ENCODE data around the gene CYP24A1.
A peak's percentile ranks its signal among the peaks of the same experiment; 100 is the strongest.

CYP24A1 gene

DNA sequence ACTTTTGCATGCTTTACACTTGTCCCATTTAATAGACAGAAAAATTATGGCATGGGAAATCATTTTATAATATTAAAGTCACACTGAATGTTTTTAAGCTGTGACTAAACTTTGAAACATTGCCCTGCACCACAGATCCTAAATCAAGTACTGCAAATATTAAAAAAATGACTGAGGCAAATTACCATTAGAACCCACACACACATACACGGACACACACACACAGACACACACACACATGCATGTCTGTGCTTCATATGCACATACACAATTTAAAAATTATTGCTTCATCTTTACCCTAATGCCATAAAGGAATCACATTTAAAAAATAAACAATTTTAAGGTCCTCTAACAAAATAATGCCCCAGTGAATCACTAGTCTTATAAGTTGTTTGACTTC, 19.9 kb downstream of the CYP24A1 start:
- DNase-seq (ENCODE audit: low spot score) = no peak
- Histone ChIP-seq H2BK120ac (ENCODE audit: low read depth, low read length) (no peak overlapping the region), H2BK12ac (ENCODE audit: low read length) (no peak overlapping the region), H3K36me3 (replicated peaks in 1 of 2; ENCODE audit: control insufficient read depth in 2 of 2, insufficient read depth in 2 of 2, low read length in 2 of 2) (no peaks in the 10 kb centered on the region), H3K4me3 (ENCODE audit: low read length in 2 of 2) (no peak overlapping the region), H3K9ac (ENCODE audit: low read depth, low read length, poor library complexity) (no peak overlapping the region), H3K9me3 (replicated peaks in 1 of 2; ENCODE audit: control insufficient read depth in 2 of 2, insufficient read depth in 1 of 2, low read depth in 1 of 2, low read length in 2 of 2) (no peaks in the 10 kb centered on the region), H3K4me2 (ENCODE audit: insufficient read depth, low read length, poor library complexity, severe bottlenecking) (no peak overlapping the region), H2AFZ (ENCODE audit: low read length) (no peak overlapping the region), H4K91ac (ENCODE audit: low read depth, low read length, poor library complexity) (no peak overlapping the region), H3K79me1 (ENCODE audit: low read depth, low read length) (no peaks in the 10 kb centered on the region), H3K18ac (ENCODE audit: low read length) (no peak overlapping the region), H2BK15ac (ENCODE audit: low read length) (no peak overlapping the region), H3K4me1 (ENCODE audit: control insufficient read depth in 2 of 2, insufficient read depth in 1 of 2, low read depth in 1 of 2, low read length in 2 of 2) (peaks cover 0 to 3% of the 10 kb centered on the region in 2 donors), H2AK5ac (ENCODE audit: low read depth, low read length) (no peak overlapping the region), H3K27me3 (ENCODE audit: control insufficient read depth in 3 of 3, insufficient read depth in 3 of 3, low read depth in 1 of 3, low read length in 3 of 3) (peaks cover 0 to 25% (median 0%) of the 10 kb centered on the region in 3 experiments), H3K23ac (ENCODE audit: low read depth, low read length, poor library complexity) (no peak overlapping the region), H3K4ac (ENCODE audit: low read length) (no peak overlapping the region), H3K27ac (replicated peaks; ENCODE audit: low read length) (no peak overlapping the region), H3K14ac (ENCODE audit: low read length) (no peak overlapping the region), H4K8ac (ENCODE audit: low read depth, low read length) (no peak overlapping the region), H2BK5ac (ENCODE audit: low read length) (no peak overlapping the region)
- WGBS, 2 donors (ENCODE audit: extremely low coverage in 2 of 2, insufficient read length in 2 of 2, insufficient replicate concordance in 1 of 2) = no CpG with 5 or more reads among the region's 1 CpG

DNA sequence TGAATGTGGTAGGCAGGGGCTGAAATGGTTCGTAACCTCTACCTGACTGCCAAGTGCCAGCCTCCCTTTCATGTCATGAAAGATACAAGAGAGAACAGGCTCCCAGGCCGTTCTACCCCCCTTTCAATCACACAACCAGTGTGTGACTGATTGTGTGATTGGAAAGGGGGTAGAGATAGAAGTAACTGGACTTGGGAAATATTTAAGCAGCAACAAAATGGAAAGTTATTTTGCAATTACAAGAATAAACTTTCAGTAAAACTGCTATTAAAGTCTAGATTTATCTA, 20.8 kb downstream of the CYP24A1 start:
- H3K23ac ChIP-seq (ENCODE audit: low read depth, low read length, poor library complexity) = no peak overlapping the region
- no peaks in the 10 kb centered on the region for H3K79me1 ChIP-seq (ENCODE audit: low read depth, low read length)
- WGBS, 2 donors (ENCODE audit: extremely low coverage in 2 of 2, insufficient read length in 2 of 2, insufficient replicate concordance in 1 of 2) = no CpG with 5 or more reads among the region's 2 CpGs
- H3K4me1 ChIP-seq (ENCODE audit: control insufficient read depth in 2 of 2, insufficient read depth in 1 of 2, low read depth in 1 of 2, low read length in 2 of 2) = peaks cover 0 to 3% of the 10 kb centered on the region in 2 donors
- H3K27me3 ChIP-seq (ENCODE audit: control insufficient read depth in 3 of 3, insufficient read depth in 3 of 3, low read depth in 1 of 3, low read length in 3 of 3) = peaks cover 0 to 19% (median 0%) of the 10 kb centered on the region in 3 experiments
- H2BK120ac ChIP-seq (ENCODE audit: low read depth, low read length) = no peak overlapping the region
- H2BK5ac ChIP-seq (ENCODE audit: low read length) = no peak overlapping the region
- no peak overlapping the region for H4K8ac ChIP-seq (ENCODE audit: low read depth, low read length)
- H3K4me2 ChIP-seq (ENCODE audit: insufficient read depth, low read length, poor library complexity, severe bottlenecking) = no peak overlapping the region
- no peak overlapping the region for H3K14ac ChIP-seq (ENCODE audit: low read length)
- no peak overlapping the region for H2BK15ac ChIP-seq (ENCODE audit: low read length)
- H3K18ac ChIP-seq (ENCODE audit: low read length) = no peak overlapping the region
- no peak overlapping the region for H2AK5ac ChIP-seq (ENCODE audit: low read depth, low read length)
- H3K27ac ChIP-seq (replicated peaks; ENCODE audit: low read length) = no peak overlapping the region
- H2AFZ ChIP-seq (ENCODE audit: low read length) = peak overlapping the region; percentile 47
- no peak overlapping the region for H3K4ac ChIP-seq (ENCODE audit: low read length)
- no peak overlapping the region for H4K91ac ChIP-seq (ENCODE audit: low read depth, low read length, poor library complexity)
- no peak overlapping the region for H2BK12ac ChIP-seq (ENCODE audit: low read length)
- DNase-seq (ENCODE audit: low spot score) = no peak
- H3K9me3 ChIP-seq (replicated peaks in 1 of 2; ENCODE audit: control insufficient read depth in 2 of 2, insufficient read depth in 1 of 2, low read depth in 1 of 2, low read length in 2 of 2) = no peaks in the 10 kb centered on the region
- H3K36me3 ChIP-seq (replicated peaks in 1 of 2; ENCODE audit: control insufficient read depth in 2 of 2, insufficient read depth in 2 of 2, low read length in 2 of 2) = no peaks in the 10 kb centered on the region
- H3K9ac ChIP-seq (ENCODE audit: low read depth, low read length, poor library complexity) = no peak overlapping the region
- H3K4me3 ChIP-seq (ENCODE audit: low read length in 2 of 2) = no peak overlapping the region

DNA sequence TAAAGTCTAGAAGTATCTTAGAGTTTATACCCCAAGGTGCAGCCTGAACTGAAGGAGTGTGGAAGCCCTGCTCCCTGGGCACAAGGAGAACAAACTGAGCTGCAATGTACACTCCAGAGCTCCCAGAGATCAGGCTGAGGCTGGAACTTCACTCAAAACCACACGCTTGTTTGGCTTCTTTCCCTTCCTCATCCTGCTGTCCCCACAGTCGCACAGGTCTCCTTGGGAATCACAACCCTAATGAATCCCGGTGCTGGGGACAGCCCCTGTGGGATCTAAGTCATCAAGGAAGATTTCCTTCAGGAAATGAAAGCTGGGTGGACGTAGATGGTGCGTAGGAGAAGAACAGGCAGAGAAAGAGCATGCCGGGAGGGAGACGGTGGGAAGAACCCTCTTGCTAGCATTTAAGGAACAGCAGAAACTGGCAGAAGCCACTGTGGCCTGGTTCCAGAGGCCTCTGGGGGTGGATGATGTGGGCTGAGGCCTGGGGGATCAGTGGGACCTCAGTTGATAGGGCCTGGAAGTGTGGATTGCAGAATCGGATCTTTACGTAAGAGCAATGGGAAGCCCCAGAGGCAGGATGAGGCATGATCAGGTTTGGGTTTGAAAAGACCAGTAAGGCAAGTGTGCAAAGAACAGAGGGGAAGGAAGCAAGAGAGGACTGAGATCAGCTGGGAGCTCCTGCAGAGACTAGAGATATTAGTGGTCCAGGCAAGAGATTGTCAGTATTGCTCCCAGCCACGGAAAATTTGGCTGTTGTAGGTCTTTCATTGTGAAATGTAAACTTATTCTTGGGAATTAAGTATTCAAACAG, 21.4 kb downstream of the CYP24A1 start:
- no peak overlapping the region for H3K23ac ChIP-seq (ENCODE audit: low read depth, low read length, poor library complexity)
- no peaks in the 10 kb centered on the region for H3K9me3 ChIP-seq (replicated peaks in 1 of 2; ENCODE audit: control insufficient read depth in 2 of 2, insufficient read depth in 1 of 2, low read depth in 1 of 2, low read length in 2 of 2)
- H3K27ac ChIP-seq (replicated peaks; ENCODE audit: low read length) = no peak overlapping the region
- H2AFZ ChIP-seq (ENCODE audit: low read length) = peak overlapping the region; percentile 47
- H3K4me1 ChIP-seq (ENCODE audit: control insufficient read depth in 2 of 2, insufficient read depth in 1 of 2, low read depth in 1 of 2, low read length in 2 of 2) = peaks cover 0 to 3% of the 10 kb centered on the region in 2 donors
- no peak overlapping the region for H2BK5ac ChIP-seq (ENCODE audit: low read length)
- no peak overlapping the region for H4K91ac ChIP-seq (ENCODE audit: low read depth, low read length, poor library complexity)
- no peak overlapping the region for H2BK12ac ChIP-seq (ENCODE audit: low read length)
- H4K8ac ChIP-seq (ENCODE audit: low read depth, low read length) = no peak overlapping the region
- no peak overlapping the region for H2AK5ac ChIP-seq (ENCODE audit: low read depth, low read length)
- H3K14ac ChIP-seq (ENCODE audit: low read length) = no peak overlapping the region
- H3K18ac ChIP-seq (ENCODE audit: low read length) = no peak overlapping the region
- H3K27me3 ChIP-seq (ENCODE audit: control insufficient read depth in 3 of 3, insufficient read depth in 3 of 3, low read depth in 1 of 3, low read length in 3 of 3) = peaks cover 0 to 14% (median 0%) of the 10 kb centered on the region in 3 experiments
- no peak for DNase-seq (ENCODE audit: low spot score)
- H3K4me2 ChIP-seq (ENCODE audit: insufficient read depth, low read length, poor library complexity, severe bottlenecking) = no peak overlapping the region
- H2BK120ac ChIP-seq (ENCODE audit: low read depth, low read length) = no peak overlapping the region
- no peak overlapping the region for H3K4ac ChIP-seq (ENCODE audit: low read length)
- H3K4me3 ChIP-seq (ENCODE audit: low read length in 2 of 2) = no peak overlapping the region
- WGBS, 2 donors (ENCODE audit: extremely low coverage in 2 of 2, insufficient read length in 2 of 2, insufficient replicate concordance in 1 of 2) = no CpG with 5 or more reads among the region's 10 CpGs
- no peak overlapping the region for H2BK15ac ChIP-seq (ENCODE audit: low read length)
- no peak overlapping the region for H3K9ac ChIP-seq (ENCODE audit: low read depth, low read length, poor library complexity)
- no peaks in the 10 kb centered on the region for H3K36me3 ChIP-seq (replicated peaks in 1 of 2; ENCODE audit: control insufficient read depth in 2 of 2, insufficient read depth in 2 of 2, low read length in 2 of 2)
- H3K79me1 ChIP-seq (ENCODE audit: low read depth, low read length) = no peaks in the 10 kb centered on the region

DNA sequence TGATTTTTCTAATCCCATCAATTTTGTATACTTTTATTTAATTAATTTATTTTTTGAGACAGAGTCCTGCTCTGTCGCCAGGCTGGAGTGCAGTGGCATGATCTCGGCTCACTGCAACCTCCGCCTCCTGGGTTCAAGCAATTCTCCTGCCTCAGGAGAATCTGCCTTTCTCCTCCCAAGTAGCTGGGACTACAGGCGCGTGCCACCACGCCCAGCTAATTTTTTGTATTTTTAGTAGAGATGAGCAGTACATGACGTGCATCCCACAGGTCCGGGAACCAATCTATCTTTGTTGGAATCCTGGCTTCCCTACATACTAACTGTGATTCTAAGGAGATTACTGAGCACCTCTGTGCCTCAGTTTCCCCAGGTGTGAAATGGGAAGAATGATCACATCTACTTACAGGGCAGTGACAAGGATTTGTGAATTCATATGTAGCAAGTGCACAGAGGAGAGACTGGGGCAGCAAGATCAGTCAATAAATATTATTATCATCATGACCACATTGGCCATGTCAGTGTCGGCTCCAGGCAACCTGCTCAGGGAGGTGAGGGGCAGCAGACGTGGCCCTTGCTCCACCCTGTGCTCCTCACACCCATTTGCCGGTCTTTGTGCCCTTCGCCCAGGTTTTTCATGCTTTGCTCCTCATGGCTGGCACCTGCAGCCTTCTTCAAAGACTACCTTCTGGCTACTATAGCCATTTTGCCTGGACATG, 22.1 kb downstream of the CYP24A1 start:
- Histone ChIP-seq H3K79me1 (ENCODE audit: low read depth, low read length) (no peaks in the 10 kb centered on the region), H3K14ac (ENCODE audit: low read length) (no peak overlapping the region), H2BK12ac (ENCODE audit: low read length) (no peak overlapping the region), H3K27ac (replicated peaks; ENCODE audit: low read length) (no peak overlapping the region), H4K8ac (ENCODE audit: low read depth, low read length) (no peak overlapping the region), H3K4ac (ENCODE audit: low read length) (no peak overlapping the region), H3K4me2 (ENCODE audit: insufficient read depth, low read length, poor library complexity, severe bottlenecking) (no peak overlapping the region), H3K9me3 (replicated peaks in 1 of 2; ENCODE audit: control insufficient read depth in 2 of 2, insufficient read depth in 1 of 2, low read depth in 1 of 2, low read length in 2 of 2) (no peaks in the 10 kb centered on the region), H2AFZ (ENCODE audit: low read length) (no peak overlapping the region), H4K91ac (ENCODE audit: low read depth, low read length, poor library complexity) (no peak overlapping the region), H3K23ac (ENCODE audit: low read depth, low read length, poor library complexity) (no peak overlapping the region), H3K36me3 (replicated peaks in 1 of 2; ENCODE audit: control insufficient read depth in 2 of 2, insufficient read depth in 2 of 2, low read length in 2 of 2) (no peaks in the 10 kb centered on the region), H2BK5ac (ENCODE audit: low read length) (no peak overlapping the region), H2BK120ac (ENCODE audit: low read depth, low read length) (no peak overlapping the region), H3K9ac (ENCODE audit: low read depth, low read length, poor library complexity) (no peak overlapping the region), H3K4me1 (ENCODE audit: control insufficient read depth in 2 of 2, insufficient read depth in 1 of 2, low read depth in 1 of 2, low read length in 2 of 2) (peaks cover 0 to 3% of the 10 kb centered on the region in 2 donors), H3K4me3 (ENCODE audit: low read length in 2 of 2) (no peak overlapping the region), H3K18ac (ENCODE audit: low read length) (no peak overlapping the region), H3K27me3 (ENCODE audit: control insufficient read depth in 3 of 3, insufficient read depth in 3 of 3, low read depth in 1 of 3, low read length in 3 of 3) (peaks cover 0 to 8% (median 0%) of the 10 kb centered on the region in 3 experiments), H2AK5ac (ENCODE audit: low read depth, low read length) (no peak overlapping the region), H2BK15ac (ENCODE audit: low read length) (no peak overlapping the region)
- DNase-seq (ENCODE audit: low spot score) = no peak
- WGBS, 2 donors (ENCODE audit: extremely low coverage in 2 of 2, insufficient read length in 2 of 2, insufficient replicate concordance in 1 of 2) = no CpG with 5 or more reads among the region's 12 CpGs

All from neuronal stem cell (in vitro differentiated cells).